Stimulated activated CD4-positive, alpha-beta T cell treated with anti-CD3 and anti-CD28 coated beads, Interleukin-4, amount 100 ng/mL, for 4 hours (primary cell): Measurements from ENCODE around the gene CCDC9B.

Experiments used
- DNase-seq, 2 experiments: peaks; one replicate each; pipeline ENCODE4 v3.0.0-alpha.2; 2020

Gene CCDC9B

GRCh38 chr15:40306371-40306770 lies 34.4 kb downstream of the CCDC9B start:
- DNase-seq = no peak

GRCh38 chr15:40305281-40305680 lies 35.5 kb downstream of the CCDC9B start:
- DNase-seq = no peak

- no peak for DNase-seq
These were observed 37.2 kb downstream of the CCDC9B start for GRCh38 chr15:40303576-40303975.

- no peak for DNase-seq
These were observed 37.8 kb downstream of the CCDC9B start for GRCh38 chr15:40302981-40303380.

- no peak for DNase-seq
These were observed 38.4 kb downstream of the CCDC9B start for GRCh38 chr15:40302288-40302886.

- DNase-seq = no peak
These were observed 39.1 kb downstream of the CCDC9B start for GRCh38 chr15:40301467-40302179.

- no peak for DNase-seq
These were observed 40.0 kb downstream of the CCDC9B start for GRCh38 chr15:40300771-40301170.

- no peak for DNase-seq
These were observed 40.4 kb downstream of the CCDC9B start for GRCh38 chr15:40300367-40300766.

- no peak for DNase-seq
These were observed 42.4 kb downstream of the CCDC9B start for GRCh38 chr15:40298216-40298935.

GRCh38 chr15:40297356-40297755 lies 43.4 kb downstream of the CCDC9B start:
- DNase-seq = no peak

- no peak for DNase-seq
These were observed 44.0 kb downstream of the CCDC9B start for GRCh38 chr15:40296561-40297230.

- no peak for DNase-seq
These were observed 44.7 kb downstream of the CCDC9B start for GRCh38 chr15:40295877-40296560.

- DNase-seq = no peak
These were observed 45.4 kb downstream of the CCDC9B start for GRCh38 chr15:40295297-40295696.

- no peak for DNase-seq
These were observed 46.5 kb downstream of the CCDC9B start for GRCh38 chr15:40293905-40294895.

- DNase-seq = no peak
These were observed 47.7 kb downstream of the CCDC9B start for GRCh38 chr15:40293006-40293405.

GRCh38 chr15:40292246-40292645 lies 48.5 kb downstream of the CCDC9B start:
- DNase-seq = no peak

- no peak for DNase-seq
These were observed 49.7 kb downstream of the CCDC9B start for GRCh38 chr15:40290918-40291574.

- no peak for DNase-seq
These were observed 50.2 kb downstream of the CCDC9B start for GRCh38 chr15:40290545-40290917.

- DNase-seq = no peak
These were observed 51.5 kb downstream of the CCDC9B start for GRCh38 chr15:40289140-40289775.

GRCh38 chr15:40287968-40288367 lies 52.8 kb downstream of the CCDC9B start:
- no peak for DNase-seq

- DNase-seq = no peak
These were observed 53.2 kb downstream of the CCDC9B start for GRCh38 chr15:40287505-40287904.
